Astrocyte (in vitro differentiated cells and primary cell): ENCODE data around the gene AP5S1. TPM values are rescaled to one million over a fixed set of nuclear protein-coding genes. Genes with fewer than 3 reads are reported as not detected.

ENCODE experiments used
- DNase-seq: peaks from one replicate; pipeline ENCODE4 v3.0.0-alpha.2; 2010; ENCODE audit warnings: low read depth
- FAIRE-seq: peaks from 2 replicates; lab custom pipeline; 2011; peaks lifted over from hg19 to GRCh38; lab: Jason Lieb, UNC
- H2AFZ ChIP-seq: 2 replicates; pipeline ENCODE4 v1.6.0; 2012; ENCODE audit warnings: low read depth, low read length, inconsistent platforms
- H3K27ac ChIP-seq: 2 replicates; pipeline ENCODE4 v1.5.1; 2011; ENCODE audit warnings: low read depth, low read length, inconsistent platforms
- H3K27me3 ChIP-seq: 2 replicates; pipeline ENCODE4 v1.6.0; 2011; ENCODE audit warnings: low read length, inconsistent platforms; ENCODE audit not compliant: insufficient read depth
- H3K36me3 ChIP-seq: 2 replicates; pipeline ENCODE4 v1.5.1; 2011; ENCODE audit warnings: low read length, inconsistent platforms; ENCODE audit not compliant: insufficient read depth
- H3K4me1 ChIP-seq: 2 replicates; pipeline ENCODE4 v1.5.1; 2011; ENCODE audit warnings: low read length, inconsistent platforms; ENCODE audit not compliant: insufficient read depth
- H3K4me2 ChIP-seq: 2 replicates; pipeline ENCODE4 v1.6.0; 2012; ENCODE audit warnings: low read length, inconsistent platforms
- H3K4me3 ChIP-seq: 2 replicates; pipeline ENCODE4 v1.5.1; 2011; ENCODE audit warnings: low read depth, mild to moderate bottlenecking, low read length, inconsistent platforms; ENCODE audit not compliant: insufficient read depth
- H3K79me2 ChIP-seq: 2 replicates; pipeline ENCODE4 v1.6.0; 2012; ENCODE audit warnings: mild to moderate bottlenecking, low read length, inconsistent platforms; ENCODE audit not compliant: insufficient read depth
- H3K9ac ChIP-seq: 2 replicates; pipeline ENCODE4 v1.6.0; 2012; ENCODE audit warnings: mild to moderate bottlenecking, low read length, inconsistent platforms
- H3K9me3 ChIP-seq: 2 replicates; pipeline ENCODE4 v1.5.1; 2012; ENCODE audit warnings: low read depth, mild to moderate bottlenecking, low read length, inconsistent platforms; ENCODE audit not compliant: insufficient read depth
- H4K20me1 ChIP-seq: 2 replicates; pipeline ENCODE4 v1.6.0; 2012; ENCODE audit warnings: low read length, inconsistent platforms; ENCODE audit not compliant: insufficient read depth
- H3K27ac Mint-ChIP-seq: one replicate; pipeline ENCODE4 v1.8.0; 2021; ENCODE audit warnings: mild to moderate bottlenecking, mixed read lengths; ENCODE audit not compliant: unreplicated experiment
- H3K27me3 Mint-ChIP-seq: one replicate; pipeline ENCODE4 v1.8.0; 2021; ENCODE audit warnings: low read depth, mixed read lengths; ENCODE audit not compliant: unreplicated experiment
- H3K36me3 Mint-ChIP-seq: one replicate; pipeline ENCODE4 v1.8.0; 2021; ENCODE audit warnings: low read depth, mixed read lengths; ENCODE audit not compliant: unreplicated experiment
- H3K4me1 Mint-ChIP-seq: one replicate; pipeline ENCODE4 v1.8.0; 2021; ENCODE audit warnings: low read depth, mixed read lengths; ENCODE audit not compliant: unreplicated experiment
- H3K4me3 Mint-ChIP-seq: one replicate; pipeline ENCODE4 v1.8.0; 2021; ENCODE audit warnings: mild to moderate bottlenecking, moderate library complexity, mixed read lengths; ENCODE audit not compliant: unreplicated experiment
- H3K9me3 Mint-ChIP-seq: one replicate; pipeline ENCODE4 v1.8.0; 2021; ENCODE audit warnings: mild to moderate bottlenecking, mixed read lengths; ENCODE audit not compliant: unreplicated experiment
- CTCF ChIP-seq: IDR thresholded peaks from 2 replicates; pipeline ENCODE4 v1.5.1; 2011; ENCODE audit warnings: low read depth, mild to moderate bottlenecking, inconsistent platforms, low read length, moderate library complexity; ENCODE audit not compliant: insufficient read depth
- EZH2 ChIP-seq: IDR thresholded peaks from 2 replicates; pipeline ENCODE4 v1.6.1; 2012; ENCODE audit warnings: mild to moderate bottlenecking, low read length, inconsistent platforms; ENCODE audit not compliant: insufficient read depth
- total RNA-seq: library from RNA; stranded (reverse); gene quantifications from 2 replicates; pipeline ENCODE4 v1.2.1, GENCODE V29; 2021

The AP5S1 gene
- total RNA-seq, 1 donor from 2014 or later = 12.6 TPM

GRCh38 chr20:3814928-3815495 lies 5.3 kb upstream of the AP5S1 start:
- H3K4me1 ChIP-seq = peaks cover 29% of the 10 kb centered on the region
- H3K4me3 ChIP-seq = no peak overlapping the region
- Mint-ChIP-seq H3K4me3 (no peak overlapping the region), H3K27ac (no peak overlapping the region), H3K27me3 (peaks cover 9% of the 10 kb centered on the region), H3K9me3 (no peaks in the 10 kb centered on the region), H3K4me1 (peaks cover 6% of the 10 kb centered on the region), H3K36me3 (peaks cover 1% of the 10 kb centered on the region)
- DNase-seq (no peak), FAIRE-seq (no peak)
- no peak overlapping the region for H3K27ac ChIP-seq
- no peaks in the 10 kb centered on the region for H3K27me3 ChIP-seq
- H3K9ac ChIP-seq = no peak overlapping the region
- H3K9me3 ChIP-seq = no peaks in the 10 kb centered on the region
- H3K79me2 ChIP-seq = no peaks in the 10 kb centered on the region
- TF ChIP-seq EZH2 = no peak
- no peak for TF ChIP-seq CTCF
- no peaks in the 10 kb centered on the region for H3K36me3 ChIP-seq
- H3K4me2 ChIP-seq = no peak overlapping the region
- H4K20me1 ChIP-seq = no peaks in the 10 kb centered on the region
- no peak overlapping the region for H2AFZ ChIP-seq

- peaks cover 1% of the 10 kb centered on the region for H3K36me3 Mint-ChIP-seq
- no peak for FAIRE-seq
- Histone ChIP-seq H4K20me1 (no peaks in the 10 kb centered on the region), H3K27ac (no peak overlapping the region), H3K4me1 (peaks cover 29% of the 10 kb centered on the region), H3K36me3 (no peaks in the 10 kb centered on the region), H3K9me3 (no peaks in the 10 kb centered on the region), H3K79me2 (peaks cover 2% of the 10 kb centered on the region), H3K4me3 (no peak overlapping the region), H2AFZ (no peak overlapping the region), H3K4me2 (no peak overlapping the region), H3K27me3 (no peaks in the 10 kb centered on the region), H3K9ac (no peak overlapping the region)
- no peak for TF ChIP-seq CTCF
- no peak for TF ChIP-seq EZH2
- no peak overlapping the region for H3K4me3 Mint-ChIP-seq
- no peaks in the 10 kb centered on the region for H3K9me3 Mint-ChIP-seq
- H3K4me1 Mint-ChIP-seq = peaks cover 6% of the 10 kb centered on the region
- DNase-seq = no peak
- H3K27me3 Mint-ChIP-seq = peaks cover 9% of the 10 kb centered on the region
- no peak overlapping the region for H3K27ac Mint-ChIP-seq
Observed at GRCh38 chr20:3815703-3816315, 4.5 kb upstream of the AP5S1 start.
